Memory B cell (primary cell): ENCODE measurements around the gene ANO10.

Experiments used
- ATAC-seq: fragments of 150-1000 bp; cut with Tn5 transposase; 2 replicates; pipeline ENCODE4 v1.10.0; 2021; ENCODE audit warnings: low read depth, mild to moderate bottlenecking, moderate library complexity
- DNase-seq, 2 donors: peaks; one replicate each; pipeline ENCODE4 v3.0.0; 2022; ENCODE audit warnings: low spot score in 2 of 2
- H3K27ac Mint-ChIP-seq: one replicate; pipeline ENCODE4 v1.8.0; 2022; ENCODE audit warnings: mild to moderate bottlenecking, moderate library complexity, mixed read lengths
- H3K27me3 Mint-ChIP-seq: one replicate; pipeline ENCODE4 v1.8.0; 2022; ENCODE audit warnings: mixed read lengths
- H3K36me3 Mint-ChIP-seq: one replicate; pipeline ENCODE4 v1.8.0; 2022; ENCODE audit warnings: mild to moderate bottlenecking, mixed read lengths
- H3K4me1 Mint-ChIP-seq: one replicate; pipeline ENCODE4 v1.8.0; 2022; ENCODE audit warnings: mixed read lengths
- H3K4me3 Mint-ChIP-seq: one replicate; pipeline ENCODE4 v1.8.0; 2022; ENCODE audit warnings: mild to moderate bottlenecking, moderate library complexity, mixed read lengths
- H3K9me3 Mint-ChIP-seq: one replicate; pipeline ENCODE4 v1.8.0; 2022; ENCODE audit warnings: mixed read lengths

ANO10 gene

DNA sequence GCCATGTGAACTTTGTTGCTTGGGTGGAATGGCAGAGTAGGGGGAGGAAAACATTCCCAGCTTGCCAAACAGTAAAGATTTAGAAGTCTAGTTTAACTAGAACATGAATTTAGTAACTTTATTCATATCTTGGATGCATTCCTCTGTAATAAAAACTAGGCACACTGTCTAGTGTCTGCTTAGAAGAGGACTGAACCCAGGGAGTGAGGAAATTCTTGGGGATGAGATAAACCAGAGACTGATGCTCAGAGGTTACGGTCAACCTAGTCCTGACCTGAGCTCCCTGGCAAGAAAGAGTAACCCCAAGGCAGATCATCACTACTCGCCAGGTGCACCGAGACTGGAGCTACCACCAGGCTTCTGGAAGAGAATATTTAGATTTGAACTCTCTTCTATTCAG lies 277.3 kb downstream of the ANO10 start:
- H3K4me3 Mint-ChIP-seq = no peak overlapping the region
- DNase-seq (no peak), ATAC-seq (no peak)
- no peak overlapping the region for H3K27ac Mint-ChIP-seq
- no peaks in the 10 kb centered on the region for H3K4me1 Mint-ChIP-seq
- H3K9me3 Mint-ChIP-seq = no peaks in the 10 kb centered on the region
- H3K27me3 Mint-ChIP-seq = no peaks in the 10 kb centered on the region
- peaks cover 47% of the 10 kb centered on the region for H3K36me3 Mint-ChIP-seq

DNA sequence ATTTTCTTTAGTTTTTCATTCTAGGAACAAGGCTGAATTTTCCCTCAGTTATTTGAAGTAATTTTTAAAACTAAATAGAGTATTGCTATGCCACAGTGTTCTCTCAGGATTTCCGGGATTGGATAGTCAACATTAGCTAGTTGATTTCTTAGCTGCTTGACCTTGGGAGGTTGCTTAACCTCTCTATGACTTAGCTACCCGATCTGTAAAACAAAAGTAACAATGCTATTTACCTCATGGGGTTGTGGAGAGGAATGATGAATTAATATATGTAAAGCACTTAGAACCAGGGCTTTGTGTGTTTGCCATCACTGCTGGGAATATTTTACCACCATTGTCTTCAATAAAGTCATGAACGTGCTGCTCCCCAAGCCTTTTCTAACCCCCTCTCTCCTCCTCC lies 278.0 kb downstream of the ANO10 start:
- Mint-ChIP-seq H3K4me1 (no peaks in the 10 kb centered on the region), H3K36me3 (peaks cover 46% of the 10 kb centered on the region), H3K9me3 (no peaks in the 10 kb centered on the region), H3K27ac (no peak overlapping the region), H3K4me3 (no peak overlapping the region), H3K27me3 (no peaks in the 10 kb centered on the region)
- DNase-seq (no peak), ATAC-seq (no peak)

DNA sequence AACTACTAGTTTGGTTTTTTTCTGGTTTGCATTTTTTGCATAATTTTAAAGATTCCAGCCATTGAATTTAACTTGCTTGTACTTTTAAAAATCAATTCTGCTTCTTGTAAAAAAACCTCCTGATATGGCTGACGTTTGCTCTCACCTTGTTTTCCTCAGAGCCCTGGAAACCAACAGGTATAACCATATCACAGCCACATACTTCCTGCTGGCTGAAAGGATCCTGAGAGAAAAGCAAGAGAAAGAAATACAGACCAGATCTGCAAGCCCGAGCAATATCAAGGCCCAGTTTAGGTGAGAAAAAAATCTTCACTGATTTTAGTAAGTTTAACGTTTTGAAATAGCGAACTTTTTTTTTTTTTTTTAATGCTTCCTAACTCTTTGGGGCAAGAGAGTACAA lies 278.6 kb downstream of the ANO10 start:
- no peaks in the 10 kb centered on the region for H3K4me1 Mint-ChIP-seq
- DNase-seq = no peak
- ATAC-seq = no peak
- peaks cover 50% of the 10 kb centered on the region for H3K36me3 Mint-ChIP-seq
- H3K4me3 Mint-ChIP-seq = no peak overlapping the region
- H3K27me3 Mint-ChIP-seq = no peaks in the 10 kb centered on the region
- H3K27ac Mint-ChIP-seq = no peak overlapping the region
- H3K9me3 Mint-ChIP-seq = peaks cover 3% of the 10 kb centered on the region

DNA sequence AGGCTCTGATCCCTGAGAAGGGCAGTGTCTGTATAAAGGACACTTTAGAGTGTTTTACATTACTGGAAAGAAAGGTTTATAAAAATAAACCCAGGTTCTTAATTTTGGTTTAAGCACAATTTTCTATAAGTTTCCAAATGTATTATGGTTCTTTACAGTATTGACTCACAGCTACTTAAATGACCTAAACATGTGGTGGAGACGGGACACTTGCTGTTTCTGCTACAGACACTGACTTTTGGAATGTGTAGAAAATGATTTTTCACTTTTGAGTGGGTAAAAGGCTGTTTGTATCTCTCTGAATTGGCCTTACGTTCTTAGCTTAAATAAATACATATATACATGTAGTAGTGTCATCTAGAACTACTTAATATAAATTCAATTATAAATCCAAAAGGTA lies 280.0 kb downstream of the ANO10 start:
- peaks cover 47% of the 10 kb centered on the region for H3K36me3 Mint-ChIP-seq
- ATAC-seq = no peak
- no peak for DNase-seq
- H3K9me3 Mint-ChIP-seq = peaks cover 5% of the 10 kb centered on the region
- no peak overlapping the region for H3K27ac Mint-ChIP-seq
- no peaks in the 10 kb centered on the region for H3K4me1 Mint-ChIP-seq
- H3K27me3 Mint-ChIP-seq = no peaks in the 10 kb centered on the region
- H3K4me3 Mint-ChIP-seq = no peak overlapping the region

DNA sequence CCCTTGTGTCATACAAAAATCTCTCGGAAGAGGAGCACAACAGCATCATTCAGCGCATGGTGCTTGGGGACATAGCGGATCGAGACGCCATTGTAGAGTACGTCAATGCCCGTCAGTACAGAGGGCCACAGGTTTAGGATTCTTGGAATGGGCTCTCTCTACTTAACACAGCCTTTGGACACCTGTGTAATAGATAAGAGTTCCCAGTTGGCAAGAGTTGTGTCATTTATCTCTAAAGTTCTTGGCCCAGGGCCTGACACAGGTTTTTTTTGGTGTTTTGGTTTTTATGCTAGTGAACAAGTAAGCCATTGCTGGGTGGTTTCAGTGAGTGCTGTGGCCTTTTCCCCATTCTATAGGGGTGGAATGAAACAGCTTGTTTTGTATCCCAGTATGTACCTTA lies 281.4 kb downstream of the ANO10 start:
- Mint-ChIP-seq H3K9me3 (peaks cover 14% of the 10 kb centered on the region), H3K27me3 (no peaks in the 10 kb centered on the region), H3K36me3 (peaks cover 56% of the 10 kb centered on the region), H3K27ac (no peak overlapping the region), H3K4me1 (no peaks in the 10 kb centered on the region), H3K4me3 (no peak overlapping the region)
- ATAC-seq (no peak), DNase-seq (no peak)

DNA sequence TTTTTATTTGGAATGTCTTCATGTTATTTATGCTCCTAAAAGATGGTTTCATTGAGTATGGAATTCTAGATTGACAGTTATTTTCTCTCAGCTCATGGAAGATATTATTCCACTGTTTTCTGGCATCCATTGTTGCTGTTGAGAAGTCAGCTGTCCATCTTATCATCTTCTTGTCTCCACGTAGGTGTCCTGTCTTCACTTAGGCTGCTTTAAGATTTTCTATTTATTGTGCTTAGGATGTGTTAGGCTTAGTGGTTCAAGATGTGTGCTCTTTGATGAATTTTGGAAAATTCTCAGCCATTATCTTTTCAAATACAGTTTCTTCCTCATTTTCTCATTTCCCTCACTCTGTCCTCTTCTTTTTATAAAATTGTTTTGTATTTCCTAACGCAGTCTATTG lies 283.5 kb downstream of the ANO10 start:
- ATAC-seq = no peak
- Mint-ChIP-seq H3K27ac (no peak overlapping the region), H3K36me3 (peaks cover 54% of the 10 kb centered on the region)

DNA sequence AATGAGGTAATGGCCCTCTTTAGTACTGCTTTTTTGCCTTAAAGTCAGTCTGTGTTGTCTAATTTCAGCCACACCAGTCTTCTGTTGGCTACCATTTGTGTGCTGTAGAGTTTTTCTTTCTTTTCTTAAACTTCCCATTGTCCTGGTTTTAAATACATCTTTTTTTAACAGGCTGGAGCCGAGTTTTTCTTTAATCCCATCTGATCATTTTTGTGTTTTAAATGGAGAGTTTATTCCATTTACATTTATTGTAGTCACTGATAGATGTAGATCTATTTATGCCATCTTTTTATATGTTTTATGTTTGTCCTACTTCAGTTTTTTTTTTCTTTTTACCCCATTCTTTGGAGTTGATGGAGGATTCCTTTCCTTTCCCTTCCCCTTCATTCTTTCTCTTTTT lies 286.0 kb downstream of the ANO10 start:
- Mint-ChIP-seq H3K36me3 (peaks cover 63% of the 10 kb centered on the region), H3K4me1 (no peaks in the 10 kb centered on the region), H3K9me3 (peaks cover 19% of the 10 kb centered on the region), H3K4me3 (no peak overlapping the region), H3K27me3 (no peaks in the 10 kb centered on the region), H3K27ac (peak overlapping the region; percentile 64)
- DNase-seq (no peak), ATAC-seq (no peak)

More for the DNA sequence above, 283.5 kb downstream of the ANO10 start:
- no peak for DNase-seq
- Mint-ChIP-seq H3K9me3 (peaks cover 19% of the 10 kb centered on the region), H3K27me3 (no peaks in the 10 kb centered on the region), H3K4me3 (no peak overlapping the region), H3K4me1 (no peaks in the 10 kb centered on the region)

DNA sequence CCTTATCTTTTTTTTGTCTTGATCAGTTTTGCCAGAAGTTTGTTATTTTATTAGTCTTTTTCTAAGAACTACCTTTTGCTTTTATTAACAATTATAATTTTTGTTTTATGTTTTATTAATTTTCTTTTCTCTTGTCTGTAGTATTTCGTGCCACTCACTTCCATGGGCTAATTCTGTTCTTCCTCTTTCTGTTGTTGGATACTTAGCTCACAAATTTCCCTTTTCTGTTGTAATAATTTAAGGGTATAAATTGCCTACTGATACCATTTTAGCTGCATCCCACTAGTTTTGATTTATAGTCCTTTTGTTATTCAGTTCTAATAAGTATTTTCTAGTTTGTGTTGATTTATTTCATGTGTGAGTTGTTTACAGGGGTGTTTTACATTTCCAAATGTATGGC lies 286.8 kb downstream of the ANO10 start:
- DNase-seq (no peak), ATAC-seq (no peak)
- Mint-ChIP-seq H3K27me3 (no peaks in the 10 kb centered on the region), H3K36me3 (peaks cover 56% of the 10 kb centered on the region), H3K4me1 (no peaks in the 10 kb centered on the region), H3K4me3 (no peak overlapping the region), H3K9me3 (peaks cover 19% of the 10 kb centered on the region), H3K27ac (no peak overlapping the region)

DNA sequence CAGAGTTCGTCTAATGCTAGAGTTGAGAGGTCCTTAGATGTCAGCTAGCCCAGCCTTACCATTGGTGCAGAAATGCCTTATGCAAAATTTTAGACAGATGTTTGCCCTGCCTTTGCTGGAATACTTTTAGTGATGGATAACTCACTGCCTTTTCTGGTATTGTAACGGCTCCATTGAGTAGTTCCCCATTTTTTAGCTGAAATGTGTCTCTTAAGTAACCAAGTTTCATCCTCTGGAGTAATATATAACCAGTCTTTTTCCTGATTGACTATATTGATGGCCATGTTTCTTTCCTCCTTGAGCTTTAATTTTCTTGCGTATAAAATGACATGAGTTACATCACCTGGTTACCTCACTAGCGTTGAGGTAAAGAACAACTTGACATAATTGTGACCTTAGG lies 290.4 kb downstream of the ANO10 start:
- Mint-ChIP-seq H3K4me1 (peaks cover 13% of the 10 kb centered on the region), H3K27me3 (no peaks in the 10 kb centered on the region), H3K4me3 (no peak overlapping the region), H3K9me3 (peaks cover 14% of the 10 kb centered on the region), H3K36me3 (peaks cover 37% of the 10 kb centered on the region), H3K27ac (no peak overlapping the region)
- no peak for ATAC-seq
- DNase-seq = no peak

DNA sequence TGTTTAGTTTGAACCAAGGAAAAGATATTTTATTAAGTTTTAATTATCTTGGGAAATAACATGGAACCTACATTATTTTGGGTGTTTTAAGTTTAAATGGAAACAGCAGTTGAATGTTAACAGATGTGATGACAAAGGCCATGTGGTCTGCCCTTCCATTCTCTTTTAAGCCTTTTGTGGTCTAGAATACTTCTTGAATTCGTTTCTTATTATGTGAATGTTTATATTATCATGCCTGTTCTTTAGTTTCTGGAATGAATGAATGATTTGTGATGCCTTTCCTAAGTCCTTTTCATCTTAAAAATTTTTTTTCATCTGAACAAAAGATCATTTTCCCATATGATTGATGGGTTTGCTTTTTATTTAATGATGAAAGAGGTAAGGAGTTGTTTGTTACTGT lies 290.8 kb downstream of the ANO10 start:
- Mint-ChIP-seq H3K27me3 (no peaks in the 10 kb centered on the region), H3K36me3 (peaks cover 33% of the 10 kb centered on the region), H3K9me3 (peaks cover 10% of the 10 kb centered on the region), H3K27ac (no peak overlapping the region), H3K4me3 (no peak overlapping the region), H3K4me1 (peaks cover 17% of the 10 kb centered on the region)
- no peak for ATAC-seq
- no peak for DNase-seq

DNA sequence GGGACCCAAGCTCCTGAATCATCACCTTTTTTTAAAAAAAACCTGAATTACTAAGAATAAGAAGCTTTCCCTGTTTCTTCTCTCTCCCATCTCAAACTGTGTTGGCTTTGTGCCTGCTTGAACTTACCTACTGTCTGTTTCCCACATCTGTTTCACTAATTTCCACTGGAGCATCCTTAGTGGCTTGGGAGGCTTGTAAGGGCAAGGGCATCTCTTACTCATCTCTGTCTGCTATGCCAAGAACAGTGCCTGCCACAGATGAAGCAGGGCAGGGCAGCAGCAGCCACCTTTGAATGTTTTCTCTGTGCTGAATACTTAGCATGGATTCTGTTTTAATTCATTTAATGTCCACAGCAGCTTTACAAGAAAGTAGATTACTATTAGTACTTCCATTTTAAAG lies 293.2 kb downstream of the ANO10 start:
- Mint-ChIP-seq H3K27ac (no peak overlapping the region), H3K9me3 (no peaks in the 10 kb centered on the region), H3K4me3 (no peak overlapping the region), H3K36me3 (peaks cover 18% of the 10 kb centered on the region), H3K4me1 (peaks cover 21% of the 10 kb centered on the region), H3K27me3 (no peaks in the 10 kb centered on the region)
- DNase-seq (no peak), ATAC-seq (no peak)

DNA sequence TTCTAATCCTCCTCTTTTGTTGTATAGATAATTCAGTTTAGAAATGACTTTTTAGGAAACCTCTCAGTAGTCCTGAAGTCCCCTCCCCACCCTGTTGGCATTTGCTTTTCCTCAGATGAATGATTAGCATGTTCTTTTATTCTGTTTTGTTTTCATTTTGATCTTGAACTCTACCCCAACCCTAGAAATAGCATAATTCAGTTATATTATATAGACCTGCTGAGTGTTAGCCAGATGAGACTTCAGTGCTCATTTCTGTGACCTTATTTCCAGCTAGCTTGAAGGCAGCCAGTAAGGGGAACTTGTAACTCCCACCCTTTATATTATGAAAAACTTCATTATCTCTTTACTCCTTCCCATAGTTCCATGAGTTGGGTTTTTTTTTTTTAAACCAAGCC lies 294.2 kb downstream of the ANO10 start:
- Mint-ChIP-seq H3K4me1 (peaks cover 21% of the 10 kb centered on the region), H3K27me3 (no peaks in the 10 kb centered on the region), H3K4me3 (no peak overlapping the region), H3K27ac (peak overlapping the region; percentile 91), H3K9me3 (no peaks in the 10 kb centered on the region), H3K36me3 (peaks cover 12% of the 10 kb centered on the region)
- no peak for ATAC-seq
- no peak for DNase-seq

DNA sequence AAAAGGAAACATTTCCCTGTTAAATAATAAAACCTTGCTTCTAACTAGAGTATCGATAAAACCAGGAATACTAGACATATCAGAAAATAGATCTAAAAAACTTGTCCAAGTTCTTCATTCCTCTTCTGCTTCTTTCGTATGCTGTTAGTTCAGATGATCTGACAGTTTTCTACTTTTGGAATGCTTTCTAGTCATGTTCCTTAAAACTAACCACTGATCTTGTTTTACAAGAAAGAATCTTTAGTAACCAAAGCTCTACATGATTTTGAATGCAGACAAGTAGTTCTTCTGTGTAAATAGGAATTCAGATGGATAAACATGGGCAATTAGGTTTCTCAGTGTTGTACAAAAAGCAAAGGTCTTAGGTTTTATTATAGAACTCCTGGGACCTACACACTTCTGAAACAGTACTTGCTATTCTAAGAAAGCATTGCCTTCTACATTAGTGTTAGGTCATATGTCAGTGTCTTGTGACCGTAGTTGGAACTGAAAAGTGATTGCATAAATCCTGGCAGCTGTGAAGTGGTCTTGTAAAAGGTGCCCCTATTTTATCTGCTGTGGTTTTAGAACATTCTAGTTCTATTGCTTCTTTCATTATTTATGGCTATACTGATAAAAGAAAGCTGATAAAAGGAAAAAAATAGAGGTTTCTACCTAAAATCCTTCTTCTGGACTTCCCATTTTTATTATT lies 294.8 kb downstream of the ANO10 start:
- peaks cover 13% of the 10 kb centered on the region for H3K36me3 Mint-ChIP-seq
- DNase-seq (no peak), ATAC-seq (no peak)
- H3K27ac Mint-ChIP-seq = peak overlapping the region; percentile 91
- H3K4me3 Mint-ChIP-seq = no peak overlapping the region
- no peaks in the 10 kb centered on the region for H3K9me3 Mint-ChIP-seq
- peaks cover 21% of the 10 kb centered on the region for H3K4me1 Mint-ChIP-seq
- no peaks in the 10 kb centered on the region for H3K27me3 Mint-ChIP-seq

DNA sequence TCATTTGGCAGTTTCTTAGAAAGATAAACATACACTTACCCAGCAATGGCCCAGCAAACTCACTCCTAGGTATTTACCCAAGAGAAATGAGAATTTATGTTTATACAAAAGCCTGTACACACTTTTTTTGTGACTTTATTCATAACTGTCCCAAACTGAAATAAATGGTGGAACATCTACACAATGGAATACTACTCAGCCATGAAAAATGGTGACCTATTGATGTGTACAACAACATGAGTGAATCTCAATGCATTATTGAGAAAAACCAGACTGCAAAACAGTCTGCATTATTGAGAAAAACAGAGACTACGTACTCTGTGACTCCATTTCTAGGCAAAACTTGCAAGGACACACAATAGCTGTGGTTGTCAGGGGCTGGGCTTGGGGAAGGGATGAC lies 298.3 kb downstream of the ANO10 start:
- Mint-ChIP-seq H3K4me1 (peaks cover 29% of the 10 kb centered on the region), H3K27me3 (no peaks in the 10 kb centered on the region), H3K27ac (no peak overlapping the region), H3K4me3 (no peak overlapping the region), H3K36me3 (peaks cover 14% of the 10 kb centered on the region), H3K9me3 (no peaks in the 10 kb centered on the region)
- no peak for DNase-seq
- no peak for ATAC-seq

DNA sequence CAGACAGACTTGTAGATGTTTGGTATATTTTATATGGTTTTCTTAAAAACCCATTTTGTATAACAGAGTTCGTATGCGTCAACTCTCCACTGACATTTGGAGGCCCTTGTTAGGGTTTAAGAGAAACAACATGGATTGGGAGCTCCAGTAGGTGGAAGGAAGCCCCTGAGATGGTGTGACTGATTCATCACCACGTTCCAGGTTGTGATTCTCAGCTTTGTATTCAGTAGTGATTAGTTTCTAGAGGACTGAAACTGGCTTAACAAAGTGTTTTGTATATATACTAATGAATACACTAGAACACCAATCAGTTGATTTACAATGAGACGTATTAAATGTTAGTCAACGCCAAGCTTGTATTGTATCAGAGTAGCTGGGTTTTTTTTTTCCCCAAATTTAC lies 301.5 kb downstream of the ANO10 start:
- H3K36me3 Mint-ChIP-seq = peaks cover 21% of the 10 kb centered on the region
- no peak overlapping the region for H3K4me3 Mint-ChIP-seq
- H3K4me1 Mint-ChIP-seq = peaks cover 19% of the 10 kb centered on the region
- ATAC-seq (no peak), DNase-seq (no peak)
- no peak overlapping the region for H3K27ac Mint-ChIP-seq
- H3K9me3 Mint-ChIP-seq = no peaks in the 10 kb centered on the region
- no peaks in the 10 kb centered on the region for H3K27me3 Mint-ChIP-seq
